GM20000 (cell line): ENCODE data around the gene RNF223.

ENCODE experiments used
- DNase-seq: peaks from one replicate; pipeline ENCODE4 v3.0.0; 2012; ENCODE audit warnings: low spot score
- CTCF ChIP-seq: IDR thresholded peaks from 2 replicates; pipeline ENCODE4 v1.5.1; 2012; ENCODE audit warnings: mild to moderate bottlenecking, control low read depth; ENCODE audit errors: extremely low read depth, missing control alignments

The RNF223 gene

DNA sequence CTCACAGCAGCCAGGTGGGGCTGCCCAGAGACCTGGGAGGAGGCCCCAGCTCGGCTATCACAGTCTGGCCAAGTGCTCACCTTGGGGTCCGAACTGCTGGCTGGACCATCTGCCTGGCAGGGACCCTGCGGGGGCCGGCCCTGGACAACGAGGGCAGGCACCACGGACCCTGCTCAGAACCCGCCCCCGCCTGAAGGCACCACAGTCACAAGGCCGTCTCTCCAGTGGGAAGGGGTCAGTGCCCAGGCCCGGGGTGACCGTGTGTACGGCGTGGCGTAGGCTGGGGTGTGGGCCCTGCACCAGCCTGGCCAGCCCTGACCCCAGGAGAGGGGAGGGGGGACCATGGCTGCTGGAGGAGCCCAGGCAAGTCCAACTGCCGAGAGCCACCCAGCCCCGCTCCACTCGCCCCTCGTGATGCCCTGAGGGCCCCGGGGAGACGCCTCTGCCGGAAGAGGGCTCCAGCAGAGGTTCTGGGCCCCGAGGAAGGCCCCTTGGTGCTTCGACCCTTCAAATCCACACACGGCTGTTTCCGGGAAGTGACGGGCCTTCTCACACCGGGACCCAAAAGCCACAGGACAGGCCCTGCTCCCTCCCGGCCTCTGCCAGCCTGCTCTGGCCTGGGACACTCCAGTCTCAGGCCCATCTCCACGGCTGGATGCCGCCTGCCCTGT, 11.2 kb upstream of the RNF223 start:
- TF ChIP-seq CTCF: no peak
- no peak for DNase-seq

- DNase-seq: no peak
These were observed 10.5 kb upstream of the RNF223 start for GRCh38 chr1:1084372-1085170.

DNA sequence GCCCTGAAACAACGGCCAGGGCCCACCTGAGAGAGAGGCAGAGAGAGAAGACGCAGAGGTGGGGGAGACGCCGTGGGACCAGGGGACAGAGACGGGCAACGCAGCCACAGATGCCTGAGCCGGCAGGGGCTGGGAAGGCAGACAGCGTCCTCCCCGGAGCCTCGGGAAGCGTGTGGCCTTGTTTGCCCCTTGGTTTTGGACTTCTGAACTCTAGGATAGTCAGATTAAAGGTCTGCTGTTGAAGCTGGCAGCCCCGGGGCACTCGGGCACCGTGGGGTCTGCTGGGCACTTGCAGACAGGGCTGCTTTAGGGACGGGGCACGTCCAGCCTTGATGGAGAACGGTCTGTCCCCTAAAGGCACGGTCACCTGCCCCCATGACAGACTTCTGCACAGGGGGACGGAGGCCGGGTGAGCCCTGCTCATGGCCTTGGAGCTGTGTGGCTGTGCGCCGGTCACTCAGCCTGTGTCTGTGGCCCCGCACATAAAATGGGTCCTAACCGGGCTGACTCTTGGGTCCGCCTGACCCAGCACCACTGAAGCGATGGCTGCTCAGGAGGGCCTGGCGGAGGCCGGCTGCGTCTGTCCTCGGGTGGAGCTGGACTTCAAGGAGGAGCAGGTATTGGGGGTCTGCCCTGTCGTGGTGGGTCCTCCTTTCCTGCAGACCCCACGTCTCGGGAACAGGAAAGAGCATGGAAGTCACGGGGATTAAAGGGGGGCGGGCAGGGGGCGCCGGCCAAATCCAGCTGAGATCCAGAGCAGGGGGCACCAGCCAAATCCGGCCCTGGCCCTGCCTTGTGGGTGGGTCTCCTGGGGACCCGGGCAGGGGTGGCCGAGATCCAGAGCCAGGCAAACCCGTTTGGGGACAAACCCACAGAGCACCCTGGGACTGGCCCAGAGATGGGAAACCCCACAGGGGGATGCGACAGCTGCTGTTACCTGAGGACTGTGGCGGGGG, 9.6 kb upstream of the RNF223 start:
- DNase-seq: no peak
- no peak for TF ChIP-seq CTCF

More at GRCh38 chr1:1084372-1085170, 10.5 kb upstream of the RNF223 start:
- TF ChIP-seq CTCF: no peak

DNA sequence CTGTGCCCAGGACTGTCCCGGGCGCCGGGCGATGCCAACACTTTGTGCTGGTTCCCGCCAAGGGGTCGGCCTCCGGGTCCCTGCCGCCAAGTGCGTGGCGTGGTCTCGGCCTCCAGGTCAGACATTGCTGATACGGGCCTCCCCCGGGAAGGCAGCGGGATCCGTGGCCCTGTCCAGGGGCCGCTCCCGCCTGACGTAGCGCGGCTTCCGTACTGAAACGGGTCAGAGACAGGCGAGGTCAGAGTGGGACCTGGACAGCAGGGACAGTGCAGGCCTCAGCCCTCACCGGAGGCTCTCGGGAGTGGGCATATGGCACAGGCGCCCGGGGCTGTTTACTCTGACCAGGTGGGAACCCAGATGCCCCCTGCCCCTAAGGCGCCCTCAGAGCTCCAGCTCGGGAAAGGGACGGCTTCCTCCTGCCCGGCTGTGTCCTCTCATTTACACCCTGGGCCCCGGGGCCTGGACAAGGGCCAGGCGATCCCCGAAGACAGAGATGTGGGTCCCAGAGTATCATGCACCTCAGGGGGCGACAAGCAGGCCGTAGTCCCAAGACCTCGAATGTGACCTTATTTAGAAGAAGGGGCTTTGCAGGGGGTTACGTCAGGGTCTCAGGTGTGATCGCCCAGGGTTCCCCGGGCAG, 8.8 kb upstream of the RNF223 start:
- DNase-seq: no peak
- TF ChIP-seq CTCF: no peak

DNA sequence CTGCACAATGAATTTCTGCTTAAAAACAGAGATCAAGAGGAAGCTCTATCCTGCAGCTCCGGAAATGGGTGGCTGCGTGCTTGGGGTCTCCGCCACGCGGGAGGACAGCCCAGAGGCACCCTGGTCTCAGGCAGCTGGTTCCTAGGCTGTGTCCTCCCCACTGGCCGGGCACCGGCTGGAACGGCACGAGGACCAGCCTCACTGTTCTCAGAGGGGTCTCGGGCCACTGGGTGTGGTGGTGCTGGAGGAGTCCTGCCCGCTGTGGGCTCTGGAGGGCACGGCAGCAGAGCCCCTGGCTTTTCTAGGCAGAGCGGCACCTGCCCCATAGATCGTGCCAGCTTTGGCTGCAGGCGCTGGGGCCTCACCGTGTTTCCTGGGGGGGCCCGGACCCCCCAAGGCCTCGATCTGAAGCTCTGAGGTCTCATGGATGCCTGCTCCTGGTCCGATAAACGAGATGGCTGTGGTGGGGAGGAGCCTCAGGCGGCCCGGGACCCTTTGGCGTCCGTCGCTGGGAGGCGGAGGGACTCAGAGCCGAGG, 8.2 kb upstream of the RNF223 start:
- DNase-seq: no peak
- no peak for TF ChIP-seq CTCF

DNA sequence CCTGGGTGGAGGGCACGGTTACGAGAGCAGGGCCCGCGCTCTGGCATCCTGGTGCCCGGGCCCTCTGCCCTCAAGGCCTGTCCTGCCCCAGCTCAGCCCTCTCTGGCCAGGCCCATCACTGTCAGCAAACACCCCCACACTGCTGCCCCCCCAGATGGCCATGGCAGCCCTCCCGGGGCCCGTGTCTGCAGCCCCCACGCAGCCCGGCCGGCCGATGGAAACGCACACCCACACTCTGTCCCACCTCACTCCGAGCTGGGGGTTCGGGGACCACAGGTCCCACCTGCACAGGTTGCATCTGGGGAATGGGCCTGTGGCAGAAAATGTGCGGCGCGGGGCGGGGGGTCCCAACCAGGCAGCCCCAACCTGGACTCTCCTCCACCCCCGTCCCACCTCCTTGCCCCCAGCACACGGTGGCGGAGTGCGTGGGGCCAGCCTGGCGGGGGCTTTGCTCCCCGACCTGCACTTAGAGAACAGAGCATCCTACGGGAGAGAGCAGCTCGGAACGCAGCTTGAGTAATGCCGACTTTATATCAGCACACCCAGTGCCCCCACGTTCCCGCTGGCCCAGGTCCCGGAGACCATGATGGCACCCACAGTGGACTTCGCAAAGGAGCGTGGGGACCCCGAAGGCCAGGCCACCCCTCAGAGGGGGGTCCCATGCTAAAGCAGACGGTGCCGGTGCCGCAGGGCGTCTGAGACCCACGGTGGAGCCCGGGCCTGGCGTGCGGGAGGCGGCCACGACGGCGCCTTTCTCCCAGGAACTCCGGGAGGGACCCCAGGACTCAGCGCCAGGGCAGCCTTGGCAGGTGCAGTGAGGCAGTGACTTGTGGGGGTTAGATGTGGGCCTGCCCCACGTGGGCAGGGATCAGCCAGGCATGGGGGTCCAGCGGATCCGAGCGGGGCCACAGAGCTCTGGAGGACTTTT, 7.5 kb upstream of the RNF223 start:
- no peak for DNase-seq
- TF ChIP-seq CTCF: no peak
